ENCODE data around the gene SUPT5H.

The SUPT5H gene

GRCh38 chr19:39409208-39410016 is 36.0 kb upstream of the SUPT5H start:
- peak; percentile 91 for DNase-seq

GRCh38 chr19:39410017-39410830 is 35.2 kb upstream of the SUPT5H start:
- peak; percentile 76 for DNase-seq

GRCh38 chr19:39410831-39411080 is 34.6 kb upstream of the SUPT5H start:
- no peak for DNase-seq

GRCh38 chr19:39411081-39411831 is 34.1 kb upstream of the SUPT5H start:
- no peak for DNase-seq

- peak; percentile 95 for DNase-seq
These were observed 33.6 kb upstream of the SUPT5H start for GRCh38 chr19:39411832-39412099.

GRCh38 chr19:39412100-39412866 is 33.1 kb upstream of the SUPT5H start, which contains the start of gene PLEKHG2:
Gene PLEKHG2, plus strand, starts transcription at chr19:39412669. Its CDS starts 1,418 bp downstream, at chr19:39414087.
- peak; percentile 99 for DNase-seq

GRCh38 chr19:39412867-39413271 is 32.5 kb upstream of the SUPT5H start:
- DNase-seq, result no peak

GRCh38 chr19:39413272-39413910 is 32.0 kb upstream of the SUPT5H start:
- DNase-seq, result no peak

GRCh38 chr19:39413911-39414608 is 31.3 kb upstream of the SUPT5H start:
- no peak for DNase-seq

- no peak for DNase-seq
These were observed 30.0 kb upstream of the SUPT5H start for GRCh38 chr19:39415111-39416046.

- no peak for DNase-seq
These were observed 28.9 kb upstream of the SUPT5H start for GRCh38 chr19:39416152-39417120.

- no peak for DNase-seq
These were observed 27.8 kb upstream of the SUPT5H start for GRCh38 chr19:39417463-39418181.

- no peak for DNase-seq
These were observed 26.4 kb upstream of the SUPT5H start for GRCh38 chr19:39419003-39419402.

- no peak for DNase-seq
These were observed 24.6 kb upstream of the SUPT5H start for GRCh38 chr19:39420769-39421168.

- no peak for DNase-seq
These were observed 23.4 kb upstream of the SUPT5H start for GRCh38 chr19:39422020-39422419.

GRCh38 chr19:39423258-39424086 is 21.9 kb upstream of the SUPT5H start:
- no peak for DNase-seq

- no peak for DNase-seq
These were observed 20.4 kb upstream of the SUPT5H start for GRCh38 chr19:39424934-39425333.

GRCh38 chr19:39425744-39426143 is 19.6 kb upstream of the SUPT5H start:
- DNase-seq, result no peak

All from stimulated activated CD8-positive, alpha-beta memory T cell treated with anti-CD3 and anti-CD28 coated beads, Interleukin-4, amount 100 ng/mL, for 48 hours (primary cell).